ENCODE measurements around the gene SAT1. TPM values are rescaled to one million over a fixed set of nuclear protein-coding genes. Genes with fewer than 3 reads are reported as not detected.
"Not testable (repeated sequence)": the region's sequence is repeated elsewhere in the genome, so short reads cannot be mapped to it uniquely, and the experiment has no call there.

SAT1 gene
- total RNA-seq, 4 donors from 2014 or later: 183 to 212 (median 195) TPM

- intact Hi-C loops (cut with DNase I; ENCODE audit: low total_unique reads): no loop called here
- 89 to 95% methylated on average over 2 of the region's 2 CpGs for WGBS, 2 donors
- H3K4me3 ChIP-seq (ENCODE audit: low read depth, poor library complexity, severe bottlenecking): no peak overlapping the region
- DNase-seq (ENCODE audit: low spot score in 2 of 2): no peak
- no peak for TF ChIP-seq POLR2A (IDR thresholded peaks at IDR 0.05)
- TF ChIP-seq CTCF (IDR thresholded peaks at IDR 0.05): no peak
Observed at GRCh38 chrX:23759821-23760220, 23.2 kb upstream of the SAT1 start.

- 75 to 82% methylated on average over 4 of the region's 4 CpGs for WGBS, 2 donors
- intact Hi-C loops (cut with DNase I; ENCODE audit: low total_unique reads): no loop called here
- H3K4me3 ChIP-seq (ENCODE audit: low read depth, poor library complexity, severe bottlenecking): no peak overlapping the region
- TF ChIP-seq CTCF (IDR thresholded peaks at IDR 0.05): no peak
- TF ChIP-seq POLR2A (IDR thresholded peaks at IDR 0.05): no peak
- no peak for DNase-seq (ENCODE audit: low spot score in 2 of 2)
Observed at GRCh38 chrX:23764188-23764984, 18.6 kb upstream of the SAT1 start.

GRCh38 chrX:23765449-23765848 is 17.5 kb upstream of the SAT1 start:
- TF ChIP-seq POLR2A (IDR thresholded peaks at IDR 0.05): no peak
- H3K4me3 ChIP-seq (ENCODE audit: low read depth, poor library complexity, severe bottlenecking): no peak overlapping the region
- DNase-seq (ENCODE audit: low spot score in 2 of 2): no peak
- intact Hi-C loops (cut with DNase I; ENCODE audit: low total_unique reads): no loop called here
- WGBS, 2 donors: 69 to 90% methylated on average over 4 to 5 of the region's 5 CpGs

- TF ChIP-seq POLR2A (IDR thresholded peaks at IDR 0.05): no peak
- no peak for TF ChIP-seq CTCF (IDR thresholded peaks at IDR 0.05)
- no peak overlapping the region for H3K4me3 ChIP-seq (ENCODE audit: low read depth, poor library complexity, severe bottlenecking)
- DNase-seq (ENCODE audit: low spot score in 2 of 2): no peak
- WGBS, 2 donors: 94% methylated on average over 16 of the region's 16 CpGs; no CpG with 5 or more reads in 1 of the 2 donors
- intact Hi-C loops (cut with DNase I; ENCODE audit: low total_unique reads): no loop called here
Observed at GRCh38 chrX:23765868-23766267, 17.1 kb upstream of the SAT1 start.

GRCh38 chrX:23766650-23767551 is 16.1 kb upstream of the SAT1 start:
- WGBS, 2 donors: 66 to 83% methylated on average over 6 to 27 of the region's 28 CpGs
- TF ChIP-seq CTCF (IDR thresholded peaks at IDR 0.05): no peak
- no peak for TF ChIP-seq POLR2A (IDR thresholded peaks at IDR 0.05)
- no peak overlapping the region for H3K4me3 ChIP-seq (ENCODE audit: low read depth, poor library complexity, severe bottlenecking)
- DNase-seq (ENCODE audit: low spot score in 2 of 2): no peak
- intact Hi-C loops (cut with DNase I; ENCODE audit: low total_unique reads): no loop called here

- H3K4me3 ChIP-seq (ENCODE audit: low read depth, poor library complexity, severe bottlenecking): no peak overlapping the region
- DNase-seq (ENCODE audit: low spot score in 2 of 2): no peak
- TF ChIP-seq CTCF (IDR thresholded peaks at IDR 0.05) (no peak), POLR2A (IDR thresholded peaks at IDR 0.05) (no peak)
- intact Hi-C loops (cut with DNase I; ENCODE audit: low total_unique reads): loop anchor here (10.0 kb wide), 1 partner anchor 135 kb away; the partner anchor contains the start of genes APOO and CXorf58
- WGBS, 2 donors: 63 to 73% methylated on average over 2 of the region's 2 CpGs
Observed at GRCh38 chrX:23770142-23770541, 12.8 kb upstream of the SAT1 start.

- intact Hi-C loops (cut with DNase I; ENCODE audit: low total_unique reads): loop anchor here (10.0 kb wide), 1 partner anchor 134 kb away; the partner anchor contains the start of genes APOO and CXorf58
- not testable (repeated sequence) for DNase-seq (ENCODE audit: low spot score in 2 of 2)
- WGBS, 2 donors: 76 to 100% methylated on average over 3 to 7 of the region's 7 CpGs
Observed at GRCh38 chrX:23771086-23771485, 11.9 kb upstream of the SAT1 start.

More at GRCh38 chrX:23771086-23771485, 11.9 kb upstream of the SAT1 start:
- not testable (repeated sequence) for H3K4me3 ChIP-seq (ENCODE audit: low read depth, poor library complexity, severe bottlenecking)
